SH-SY5Y (cell line): ENCODE measurements around the gene OTUD5.

ENCODE experiments used
- GATA2 ChIP-seq: IDR thresholded peaks from 2 replicates; pipeline ENCODE4 v1.6.1; 2011; ENCODE audit warnings: mild to moderate bottlenecking, low read depth, low read length
- GATA3 ChIP-seq: IDR thresholded peaks from 2 replicates; pipeline ENCODE4 v1.6.1; 2011; ENCODE audit warnings: low read depth, mild to moderate bottlenecking, low read length, moderate library complexity

DNA sequence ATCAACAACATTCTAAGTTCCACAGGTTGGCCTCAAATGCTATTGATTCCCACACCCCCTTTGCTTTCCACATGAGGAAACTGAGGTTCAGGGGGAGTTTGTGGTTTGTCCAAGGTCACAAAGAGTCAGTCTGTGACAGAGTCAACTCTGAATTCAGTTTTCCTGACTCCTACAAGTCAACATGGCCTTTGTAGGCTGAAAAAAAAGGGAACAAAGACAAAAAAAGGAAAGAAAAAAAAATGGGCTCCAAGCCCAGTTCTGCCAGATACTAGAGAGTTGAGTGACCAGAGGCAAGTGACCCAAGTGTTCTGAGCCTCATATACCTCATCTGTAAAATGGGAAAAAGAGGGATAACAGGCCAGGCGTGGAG is 22.1 kb downstream of the OTUD5 start:
- no peak for TF ChIP-seq GATA2
- no peak for TF ChIP-seq GATA3
